ENCODE measurements around the gene SLC10A3.

- no peak for TF ChIP-seq POLR2AphosphoS5 (IDR thresholded peaks at IDR 0.05)
- TF ChIP-seq EP300 (IDR thresholded peaks at IDR 0.05): no peak
- no peak for TF ChIP-seq CTCF (IDR thresholded peaks at IDR 0.05)
Observed at GRCh38 chrX:154463611-154464220, 26.7 kb downstream of the SLC10A3 start.

All from upper lobe of left lung (tissue), 4 donors.